ENCODE measurements around the gene SSRP1. TPM values are rescaled to one million over a fixed set of nuclear protein-coding genes. Genes with fewer than 3 reads are reported as not detected.

The SSRP1 gene
- polyA plus RNA-seq, 3 donors, result 9.8 to 34.7 (median 14.7) TPM

DNA sequence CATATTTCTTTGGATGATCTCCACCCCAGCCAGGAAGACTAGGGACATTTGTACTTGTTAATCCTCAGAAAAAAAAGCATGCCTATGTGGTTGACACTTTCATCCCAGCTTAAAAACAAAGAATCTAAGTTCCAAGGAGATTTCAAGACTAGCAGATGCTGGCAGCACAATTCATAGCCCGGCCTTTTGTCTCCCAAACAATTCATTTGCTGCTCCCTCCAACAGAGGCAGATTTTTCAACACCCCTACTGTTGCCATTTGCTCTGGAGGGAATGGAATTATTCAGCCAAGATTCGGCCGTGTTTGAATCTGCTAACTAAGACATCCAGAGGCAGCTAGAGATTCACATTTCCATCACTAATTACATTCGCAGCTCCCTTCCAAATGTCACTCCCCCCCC lies 17.8 kb upstream of the SSRP1 start:
- no peak overlapping the region for H3K4me3 ChIP-seq (replicated peaks in 1 of 3; ENCODE audit: low read depth in 2 of 3, low read length in 3 of 3)
- H2AFZ ChIP-seq (ENCODE audit: insufficient read depth, low read depth, low read length, poor library complexity, severe bottlenecking), result peak overlapping the region; percentile 37
- H3K27me3 ChIP-seq (ENCODE audit: control insufficient read depth in 2 of 2, insufficient read depth in 2 of 2, low read length in 2 of 2), result no peaks in the 10 kb centered on the region
- H3K27me3 Mint-ChIP-seq (ENCODE audit: low read depth in 3 of 3), result peaks cover 0 to 5% (median 3%) of the 10 kb centered on the region in 3 donors
- H3K9me3 ChIP-seq (replicated peaks in 1 of 2; ENCODE audit: control insufficient read depth in 1 of 2, insufficient read depth in 1 of 2, low read length in 2 of 2), result no peaks in the 10 kb centered on the region
- H3K79me2 ChIP-seq (ENCODE audit: insufficient read depth, low read length), result no peaks in the 10 kb centered on the region
- H3K36me3 ChIP-seq (replicated peaks in 1 of 2; ENCODE audit: control insufficient read depth in 1 of 2, insufficient read depth in 2 of 2, low read length in 2 of 2), result no peaks in the 10 kb centered on the region
- H3K9ac ChIP-seq (ENCODE audit: insufficient read depth, low read length, poor library complexity, severe bottlenecking), result no peak overlapping the region
- no peak for TF ChIP-seq CTCF (IDR thresholded peaks at IDR 0.05)
- H3K4me1 ChIP-seq (ENCODE audit: control insufficient read depth in 1 of 2, insufficient read depth in 2 of 2, low read length in 2 of 2), result peaks cover 26 to 29% of the 10 kb centered on the region in 2 donors
- no peaks in the 10 kb centered on the region for H4K20me1 ChIP-seq (ENCODE audit: insufficient read depth, low read length)
- H3K36me3 Mint-ChIP-seq, result no peaks in the 10 kb centered on the region
- no peak overlapping the region for H3K4me3 Mint-ChIP-seq
- H3K27ac ChIP-seq (ENCODE audit: low read depth in 1 of 2, low read length in 2 of 2), result no peak overlapping the region
- no CpG with 5 or more reads among the region's 4 CpGs for WGBS (ENCODE audit: insufficient coverage)
- H3K27ac Mint-ChIP-seq, result no peak overlapping the region
- peaks cover 30% of the 10 kb centered on the region for H3K4me1 Mint-ChIP-seq
- peaks cover 0 to 9% (median 5%) of the 10 kb centered on the region in 7 donors for H3K9me3 Mint-ChIP-seq
- intact Hi-C loops (cut with micrococcal nuclease), result loop anchor here in 1 of 2 donors (10.0 kb wide), 1 partner anchor 291 kb away; the partner anchor contains the start of gene YPEL4
- H3K4me2 ChIP-seq (replicated peaks; ENCODE audit: extremely low read depth, low read length, poor library complexity, severe bottlenecking), result no peak overlapping the region
- DNase-seq, result no peak

GRCh38 chr11:57353036-57353435 lies 17.3 kb upstream of the SSRP1 start:
- H3K27me3 ChIP-seq (ENCODE audit: control insufficient read depth in 2 of 2, insufficient read depth in 2 of 2, low read length in 2 of 2), result no peaks in the 10 kb centered on the region
- Mint-ChIP-seq H3K4me3 (no peak overlapping the region), H3K4me1 (peaks cover 30% of the 10 kb centered on the region), H3K9me3 (peaks cover 0 to 9% (median 5%) of the 10 kb centered on the region in 7 donors), H3K27me3 (ENCODE audit: low read depth in 3 of 3) (peaks cover 0 to 6% (median 4%) of the 10 kb centered on the region in 3 donors), H3K36me3 (no peaks in the 10 kb centered on the region), H3K27ac (no peak overlapping the region)
- H3K4me2 ChIP-seq (replicated peaks; ENCODE audit: extremely low read depth, low read length, poor library complexity, severe bottlenecking), result no peak overlapping the region
- no peak overlapping the region for H2AFZ ChIP-seq (ENCODE audit: insufficient read depth, low read depth, low read length, poor library complexity, severe bottlenecking)
- no peaks in the 10 kb centered on the region for H3K79me2 ChIP-seq (ENCODE audit: insufficient read depth, low read length)
- H3K9me3 ChIP-seq (replicated peaks in 1 of 2; ENCODE audit: control insufficient read depth in 1 of 2, insufficient read depth in 1 of 2, low read length in 2 of 2), result no peaks in the 10 kb centered on the region
- H3K9ac ChIP-seq (ENCODE audit: insufficient read depth, low read length, poor library complexity, severe bottlenecking), result no peak overlapping the region
- WGBS (ENCODE audit: insufficient coverage), result 17% methylated on average over 1 of the region's 5 CpGs
- intact Hi-C loops (cut with micrococcal nuclease), result loop anchor here in 1 of 2 donors (10.0 kb wide), 1 partner anchor 292 kb away; the partner anchor contains the start of gene YPEL4
- DNase-seq, result no peak
- no peak for TF ChIP-seq CTCF (IDR thresholded peaks at IDR 0.05)
- H4K20me1 ChIP-seq (ENCODE audit: insufficient read depth, low read length), result no peaks in the 10 kb centered on the region
- H3K36me3 ChIP-seq (replicated peaks in 1 of 2; ENCODE audit: control insufficient read depth in 1 of 2, insufficient read depth in 2 of 2, low read length in 2 of 2), result no peaks in the 10 kb centered on the region
- no peak overlapping the region for H3K4me3 ChIP-seq (replicated peaks in 1 of 3; ENCODE audit: low read depth in 2 of 3, low read length in 3 of 3)
- H3K27ac ChIP-seq (ENCODE audit: low read depth in 1 of 2, low read length in 2 of 2), result no peak overlapping the region
- H3K4me1 ChIP-seq (ENCODE audit: control insufficient read depth in 1 of 2, insufficient read depth in 2 of 2, low read length in 2 of 2), result peaks cover 26 to 29% of the 10 kb centered on the region in 2 donors

Data from CD14-positive monocyte (primary cell).